Prostate gland (tissue), 2 donors: ENCODE measurements around the gene ARL16. TPM values are rescaled to one million over a fixed set of nuclear protein-coding genes. Genes with fewer than 3 reads are reported as not detected.

Source experiments
- DNase-seq: peaks from one replicate; pipeline ENCODE4 v3.0.0-alpha.2; 2019; ENCODE audit warnings: low spot score
- H3K27ac ChIP-seq, 2 donors: fragments of 200-600 bp; sonication (generic); 2 replicates each; pipeline ENCODE4 v1.5.1; 2017 to 2019
- H3K27me3 ChIP-seq: fragments of 200-600 bp; sonication (generic); replicated peaks from 2 replicates; pipeline ENCODE4 v1.5.1; 2019; ENCODE audit not compliant: insufficient read depth
- H3K36me3 ChIP-seq, 2 donors: fragments of 200-600 bp; sonication (generic); 1 replicate in 1 of 2; 2 replicates in 1 of 2; pipeline versions ENCODE4 v1.5.1 to v1.8.1; 2017 to 2019
- H3K4me1 ChIP-seq: fragments of 200-600 bp; sonication (generic); replicated peaks from 2 replicates; pipeline ENCODE4 v1.5.1; 2019
- H3K4me3 ChIP-seq, 2 donors: fragments of 200-600 bp; sonication (generic); 2 replicates each; pipeline ENCODE4 v1.5.1; 2017 to 2019
- H3K9me3 ChIP-seq: fragments of 200-600 bp; sonication (generic); 2 replicates; pipeline ENCODE4 v1.5.1; 2017
- POLR2A ChIP-seq: fragments of 450-650 bp; IDR thresholded peaks from one replicate; pipeline ENCODE4 v1.6.1; 2016; ENCODE audit warnings: antibody characterized with exemption, mild to moderate bottlenecking
- POLR2AphosphoS5 ChIP-seq: sonication (generic); formaldehyde crosslinking; IDR thresholded peaks from one replicate; pipeline ENCODE4 v1.6.1; 2017; ENCODE audit warnings: antibody characterized with exemption
- WGBS: methylation state at CpG from one replicate; pipeline ENCODE4 v1.1.5; 2018; 5-methylcytosine and 5-hydroxymethylcytosine counted together
- intact Hi-C: fragments of 100-400 bp; cut with DNase I; formaldehyde crosslinking; loops from one replicate; pipeline ENCODE4 v1.14.2; 2022
- total RNA-seq, 2 donors: library from RNA; depleted of rRNA; stranded (reverse); fragments of >200 nt; gene quantifications; one replicate each; pipeline ENCODE4 v1.1.0, GENCODE V29; 2016
- TF ChIP-seq, protein P1 (sequence below), 4 experiments: fragments of 200-600 bp in 2 of 4; fragments of 450-650 bp in 2 of 4; sonication (generic) in 2 of 4; IDR thresholded peaks; 1 replicate in 3 of 4; 2 replicates in 1 of 4; pipeline ENCODE4 v1.5.1; 2016 to 2019; ENCODE audit warnings: antibody characterized with exemption in 4 of 4, mild to moderate bottlenecking in 2 of 4, moderate library complexity in 2 of 4

ARL16 gene
- total RNA-seq, 2 donors from 2014 or later = 27.9 to 49.5 TPM

- no peaks in the 10 kb centered on the region for H3K9me3 ChIP-seq
- H3K4me1 ChIP-seq = peaks cover 11% of the 10 kb centered on the region
- WGBS = 53% methylated on average over 26 of the region's 30 CpGs
- H3K27me3 ChIP-seq = no peaks in the 10 kb centered on the region
- peak overlapping the region; percentile 87 to 91 for H3K27ac ChIP-seq
- peak overlapping the region; percentile 98 to 99 for H3K4me3 ChIP-seq
- DNase-seq = no peak
- intact Hi-C loops = no loop called here
- H3K36me3 ChIP-seq = peaks cover 0 to 2% of the 10 kb centered on the region in 2 donors
- TF ChIP-seq POLR2AphosphoS5 (no peak), POLR2A (no peak)
- TF ChIP-seq, protein P1, sequence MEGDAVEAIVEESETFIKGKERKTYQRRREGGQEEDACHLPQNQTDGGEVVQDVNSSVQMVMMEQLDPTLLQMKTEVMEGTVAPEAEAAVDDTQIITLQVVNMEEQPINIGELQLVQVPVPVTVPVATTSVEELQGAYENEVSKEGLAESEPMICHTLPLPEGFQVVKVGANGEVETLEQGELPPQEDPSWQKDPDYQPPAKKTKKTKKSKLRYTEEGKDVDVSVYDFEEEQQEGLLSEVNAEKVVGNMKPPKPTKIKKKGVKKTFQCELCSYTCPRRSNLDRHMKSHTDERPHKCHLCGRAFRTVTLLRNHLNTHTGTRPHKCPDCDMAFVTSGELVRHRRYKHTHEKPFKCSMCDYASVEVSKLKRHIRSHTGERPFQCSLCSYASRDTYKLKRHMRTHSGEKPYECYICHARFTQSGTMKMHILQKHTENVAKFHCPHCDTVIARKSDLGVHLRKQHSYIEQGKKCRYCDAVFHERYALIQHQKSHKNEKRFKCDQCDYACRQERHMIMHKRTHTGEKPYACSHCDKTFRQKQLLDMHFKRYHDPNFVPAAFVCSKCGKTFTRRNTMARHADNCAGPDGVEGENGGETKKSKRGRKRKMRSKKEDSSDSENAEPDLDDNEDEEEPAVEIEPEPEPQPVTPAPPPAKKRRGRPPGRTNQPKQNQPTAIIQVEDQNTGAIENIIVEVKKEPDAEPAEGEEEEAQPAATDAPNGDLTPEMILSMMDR (IDR thresholded peaks at IDR 0.05) = no peak
Observed at GRCh38 chr17:81665205-81666091, 18.1 kb downstream of the ARL16 start.

- DNase-seq = no peak
- WGBS = 77% methylated on average over 7 of the region's 7 CpGs
- H3K27ac ChIP-seq = no peak overlapping the region
- intact Hi-C loops = no loop called here
- H3K4me3 ChIP-seq = no peak overlapping the region
- H3K4me1 ChIP-seq = peaks cover 11% of the 10 kb centered on the region
- no peaks in the 10 kb centered on the region for H3K27me3 ChIP-seq
- no peaks in the 10 kb centered on the region for H3K36me3 ChIP-seq
- TF ChIP-seq POLR2A (no peak), POLR2AphosphoS5 (no peak)
- TF ChIP-seq, protein P1 (IDR thresholded peaks at IDR 0.05) = no peak
- no peaks in the 10 kb centered on the region for H3K9me3 ChIP-seq
Observed at GRCh38 chr17:81664051-81664470, 19.5 kb downstream of the ARL16 start.

- 95% methylated on average over 4 of the region's 4 CpGs for WGBS
- Histone ChIP-seq H3K27ac (peak overlapping the region in 1 of 2 donors; percentile 15), H3K27me3 (no peaks in the 10 kb centered on the region), H3K36me3 (no peaks in the 10 kb centered on the region), H3K9me3 (no peaks in the 10 kb centered on the region), H3K4me1 (peaks cover 5% of the 10 kb centered on the region), H3K4me3 (no peak overlapping the region)
- no peak for TF ChIP-seq POLR2A
- no peak for TF ChIP-seq POLR2AphosphoS5
- TF ChIP-seq, protein P1 (IDR thresholded peaks at IDR 0.05) = no peak
- intact Hi-C loops = no loop called here
- no peak for DNase-seq
Observed at GRCh38 chr17:81662002-81662401, 21.6 kb downstream of the ARL16 start.

DNA sequence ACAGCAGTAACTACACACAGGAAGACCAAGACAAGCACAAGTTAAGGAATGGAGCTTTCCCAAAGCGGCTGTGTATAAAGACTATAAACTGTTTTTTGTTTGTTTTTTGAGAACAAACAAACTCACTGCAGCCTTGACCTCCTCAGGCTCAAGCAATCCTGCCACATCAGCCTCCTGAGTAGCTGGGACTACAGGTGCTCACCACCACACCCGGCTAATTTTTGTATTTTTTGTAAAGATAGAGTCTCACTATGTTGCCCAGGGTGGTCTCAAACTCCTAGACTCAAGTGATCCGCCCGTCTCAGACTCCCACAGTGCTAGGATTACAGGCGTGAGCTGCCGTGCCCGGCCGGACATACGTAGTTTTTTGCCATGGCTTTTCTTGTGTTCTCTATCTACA is 23.2 kb downstream of the ARL16 start:
- no peak for TF ChIP-seq POLR2AphosphoS5
- TF ChIP-seq, protein P1 (IDR thresholded peaks at IDR 0.05) = no peak
- TF ChIP-seq POLR2A = no peak
- WGBS = 86% methylated on average over 9 of the region's 9 CpGs
- Histone ChIP-seq H3K27me3 (no peaks in the 10 kb centered on the region), H3K4me1 (peaks cover 4% of the 10 kb centered on the region), H3K27ac (peak overlapping the region; percentile 86 to 90), H3K9me3 (no peaks in the 10 kb centered on the region), H3K4me3 (no peak overlapping the region), H3K36me3 (no peaks in the 10 kb centered on the region)
- intact Hi-C loops = no loop called here
- DNase-seq = no peak

GRCh38 chr17:81659038-81659437 is 24.6 kb downstream of the ARL16 start:
- Histone ChIP-seq H3K36me3 (no peaks in the 10 kb centered on the region), H3K9me3 (no peaks in the 10 kb centered on the region), H3K4me1 (no peaks in the 10 kb centered on the region), H3K27me3 (no peaks in the 10 kb centered on the region), H3K4me3 (no peak overlapping the region), H3K27ac (peak overlapping the region; percentile 86 to 90)
- TF ChIP-seq, protein P1 (IDR thresholded peaks at IDR 0.05) = no peak
- TF ChIP-seq POLR2A (no peak), POLR2AphosphoS5 (no peak)
- no peak for DNase-seq
- intact Hi-C loops = no loop called here
- 77% methylated on average over 5 of the region's 5 CpGs for WGBS
